Psoas muscle (tissue), 8 donors: ENCODE data around the gene TPCN1. TPM values are rescaled to one million over a fixed set of nuclear protein-coding genes. Genes with fewer than 3 reads are reported as not detected.

ENCODE experiments used
- ATAC-seq, 4 donors: fragments of 200-7000 bp; cut with Tn5 transposase; one replicate each; pipeline ENCODE4 v1.9.1; 2020; ENCODE audit warnings: moderate library complexity in 3 of 4, mild to moderate bottlenecking in 2 of 4
- DNase-seq, 2 donors: peaks; one replicate each; pipeline ENCODE4 v3.0.0-alpha.2; 2020
- H3K27ac ChIP-seq: fragments of 200-600 bp; one replicate; pipeline ENCODE4 v1.8.0; 2022
- H3K27me3 ChIP-seq, 3 donors: fragments of 200-600 bp in 1 of 3; one replicate each; pipeline versions ENCODE4 v1.6.1 to v1.8.0; 2013 to 2022; ENCODE audit warnings: low read length in 2 of 3, mild to moderate bottlenecking in 2 of 3, moderate library complexity in 1 of 3; ENCODE audit not compliant: insufficient read depth in 3 of 3
- H3K36me3 ChIP-seq, 2 donors: fragments of 200-600 bp in 1 of 2; one replicate each; pipeline versions ENCODE4 v1.6.1 to v1.8.0; 2013 to 2022; ENCODE audit warnings: low read depth in 1 of 2, mild to moderate bottlenecking in 1 of 2, moderate library complexity in 1 of 2; ENCODE audit not compliant: insufficient read depth in 1 of 2
- H3K4me1 ChIP-seq: fragments of 200-600 bp; one replicate; pipeline ENCODE4 v1.8.0; 2022
- H3K4me3 ChIP-seq: fragments of 200-600 bp; one replicate; pipeline ENCODE4 v1.8.0; 2022; ENCODE audit warnings: mild to moderate bottlenecking
- H3K9me3 ChIP-seq: fragments of 200-600 bp; one replicate; pipeline ENCODE4 v1.8.0; 2022
- CTCF ChIP-seq: fragments of 200-600 bp; IDR thresholded peaks from one replicate; pipeline ENCODE4 v1.8.0; 2022; ENCODE audit warnings: antibody characterized with exemption
- WGBS, 3 donors: extraction: QIAGEN DNeasy Blood & Tissue Kit; methylation state at CpG; one replicate each; pipeline versions ENCODE4 v1.1.6 to v1.1.7; 2013; 5-methylcytosine and 5-hydroxymethylcytosine counted together
- intact Hi-C, 2 donors: fragments of 100-400 bp; cut with DNase I; formaldehyde crosslinking; loops; one replicate each; pipeline versions ENCODE4 v1.11.0 to v1.14.2; 2022
- polyA plus RNA-seq, 3 donors: library from polyadenylated mRNA; stranded (reverse); fragments of 200-250 nt; gene quantifications; one replicate each; pipeline ENCODE4 v1.2.3, GENCODE V29; 2013
- total RNA-seq, 4 donors: library from RNA; stranded (reverse); fragmentation: NEBNext Ultra II Directional in 2 of 4; extraction: Animal tissue kit (Norgen Biotek cat#: 25700) in 2 of 4; gene quantifications; one replicate each; pipeline versions ENCODE4 v1.2.1 to v1.2.4, GENCODE V29; 2021 to 2023
- donor health status: healthy with polysubstance abuse.
- donor health status: DM: no; HTN: no; CAD: no; lungs with moderate emphysema.
- donor health status: Bipolar disorder and iron deficiency.
- donor health status: healthy.
- donor health status: DM: yes; HTN: yes; CAD: no.
- donor health status: DM: no; HTN: no; CAD: no.
- donor health status: DM: no; HTN: no; CAD: no.
- donor health status: DM: yes; HTN: yes; CAD: no.

The TPCN1 gene
- total and polyA plus RNA-seq, 7 donors = 7.6 to 36.2 (median 25.2) TPM

- intact Hi-C loops = no loop called here
- no peaks in the 10 kb centered on the region for H3K9me3 ChIP-seq
- DNase-seq (no peak), ATAC-seq (no peak)
- no peaks in the 10 kb centered on the region for H3K27me3 ChIP-seq
- peaks cover 87% of the 10 kb centered on the region for H3K4me1 ChIP-seq
- no peak for TF ChIP-seq CTCF
- H3K36me3 ChIP-seq = peaks cover 0 to 28% of the 10 kb centered on the region in 2 donors
- peak overlapping the region; percentile 95 for H3K27ac ChIP-seq
- 73 to 79% (median 78%) methylated on average over 8 of the region's 8 CpGs for WGBS, 3 donors
- no peak overlapping the region for H3K4me3 ChIP-seq
Observed at GRCh38 chr12:113231235-113232088, 10.2 kb downstream of the TPCN1 start.

GRCh38 chr12:113232089-113232839, 11.0 kb downstream of the TPCN1 start:
- no peak for DNase-seq
- 44 to 66% (median 44%) methylated on average over 18 of the region's 18 CpGs for WGBS, 3 donors
- intact Hi-C loops = no loop called here

GRCh38 chr12:113232840-113233585, 11.7 kb downstream of the TPCN1 start:
- no peak for TF ChIP-seq CTCF
- Histone ChIP-seq H3K4me3 (peak overlapping the region; percentile 45), H3K27ac (peak overlapping the region; percentile 95), H3K27me3 (no peaks in the 10 kb centered on the region), H3K36me3 (peaks cover 0 to 24% of the 10 kb centered on the region in 2 donors), H3K4me1 (peaks cover 89% of the 10 kb centered on the region), H3K9me3 (no peaks in the 10 kb centered on the region)
- intact Hi-C loops = no loop called here
- ATAC-seq = peak; percentile 77 to 83 (median 80)
- WGBS, 3 donors = 24 to 31% (median 25%) methylated on average over 25 of the region's 25 CpGs
- DNase-seq = peak; percentile 75 to 91

More at GRCh38 chr12:113232089-113232839, 11.0 kb downstream of the TPCN1 start:
- peaks cover 89% of the 10 kb centered on the region for H3K4me1 ChIP-seq
- ATAC-seq = peak in 3 of 4 donors; percentile 12 to 21 (median 15)
- peak overlapping the region; percentile 95 for H3K27ac ChIP-seq
- peak overlapping the region; percentile 45 for H3K4me3 ChIP-seq
- no peaks in the 10 kb centered on the region for H3K27me3 ChIP-seq
- peaks cover 0 to 28% of the 10 kb centered on the region in 2 donors for H3K36me3 ChIP-seq
- no peak for TF ChIP-seq CTCF
- H3K9me3 ChIP-seq = no peaks in the 10 kb centered on the region

- intact Hi-C loops = no loop called here
- H3K4me1 ChIP-seq = peaks cover 89% of the 10 kb centered on the region
- no peak for DNase-seq
Observed at GRCh38 chr12:113233967-113234366, 12.7 kb downstream of the TPCN1 start.

More at GRCh38 chr12:113233967-113234366, 12.7 kb downstream of the TPCN1 start:
- no peak for TF ChIP-seq CTCF
- Histone ChIP-seq H3K36me3 (peaks cover 0 to 26% of the 10 kb centered on the region in 2 donors), H3K27me3 (no peaks in the 10 kb centered on the region), H3K27ac (peak overlapping the region; percentile 95), H3K4me3 (peak overlapping the region; percentile 45), H3K9me3 (no peaks in the 10 kb centered on the region)
- peak in 3 of 4 donors; percentile 30 to 52 (median 37) for ATAC-seq
- 62 to 66% (median 62%) methylated on average over 4 of the region's 4 CpGs for WGBS, 3 donors
